Osteoblast (primary cell): Measurements from ENCODE around the gene BGN. TPM values are rescaled to one million over a fixed set of nuclear protein-coding genes. Genes with fewer than 3 reads are reported as not detected.
A peak's percentile ranks its signal among the peaks of the same experiment; 100 is the strongest.

ENCODE experiments used
- DNase-seq: peaks from one replicate; pipeline ENCODE4 v3.0.0; 2011; ENCODE audit warnings: low spot score, mixed read lengths; ENCODE audit not compliant: insufficient read length; ENCODE audit errors: missing footprints
- H2AFZ ChIP-seq: 2 replicates; pipeline ENCODE4 v1.6.0; 2011; ENCODE audit warnings: mild to moderate bottlenecking, low read length
- H3K27ac ChIP-seq: 2 replicates; pipeline ENCODE4 v1.5.1; 2011; ENCODE audit warnings: mild to moderate bottlenecking, low read depth, low read length, moderate library complexity
- H3K27me3 ChIP-seq: 2 replicates; pipeline ENCODE4 v1.6.0; 2012; ENCODE audit warnings: mild to moderate bottlenecking, control low read depth, inconsistent platforms, low read length, moderate library complexity; ENCODE audit not compliant: insufficient read depth
- H3K36me3 ChIP-seq: 2 replicates; pipeline ENCODE4 v1.5.1; 2011; ENCODE audit warnings: mild to moderate bottlenecking, low read length, control low read depth, moderate library complexity; ENCODE audit not compliant: insufficient read depth
- H3K4me1 ChIP-seq: 2 replicates; pipeline ENCODE4 v1.5.1; 2011; ENCODE audit warnings: mild to moderate bottlenecking, low read length, control low read depth, moderate library complexity; ENCODE audit not compliant: insufficient read depth
- H3K4me2 ChIP-seq: 2 replicates; pipeline ENCODE4 v1.6.0; 2011; ENCODE audit warnings: mild to moderate bottlenecking, low read length; ENCODE audit not compliant: insufficient read depth
- H3K4me3 ChIP-seq: fragments of 200-600 bp; sonication (generic); 3 replicates; pipeline ENCODE4 v1.5.1; 2012; ENCODE audit warnings: mild to moderate bottlenecking, low read length, inconsistent platforms; ENCODE audit not compliant: insufficient read depth
- H3K79me2 ChIP-seq: 2 replicates; pipeline ENCODE4 v1.6.0; 2012; ENCODE audit warnings: mild to moderate bottlenecking, low read length, control low read depth, inconsistent platforms; ENCODE audit not compliant: insufficient read depth
- H3K9me3 ChIP-seq: 2 replicates; pipeline ENCODE4 v1.5.1; 2011; ENCODE audit warnings: low read depth, low read length, control low read depth
- H4K20me1 ChIP-seq: 2 replicates; pipeline ENCODE4 v1.6.0; 2012; ENCODE audit warnings: mild to moderate bottlenecking, low read length, control low read depth; ENCODE audit not compliant: insufficient read depth
- CTCF ChIP-seq: IDR thresholded peaks from 2 replicates; pipeline ENCODE4 v1.5.1; 2011; ENCODE audit warnings: mild to moderate bottlenecking, low read depth, low read length, moderate library complexity; ENCODE audit errors: extremely low read depth
- total RNA-seq: library from RNA; depleted of rRNA; stranded (reverse); fragments of >200 nt; gene quantifications from 2 replicates; pipeline ENCODE4 v1.2.3, GENCODE V29; 2012

BGN gene
- total RNA-seq, 1 donor = 139 TPM

- DNase-seq = no peak
- no peak for TF ChIP-seq CTCF
- Histone ChIP-seq H3K9me3 (no peaks in the 10 kb centered on the region), H3K4me3 (no peak overlapping the region), H3K27me3 (no peaks in the 10 kb centered on the region), H2AFZ (no peak overlapping the region), H4K20me1 (no peaks in the 10 kb centered on the region), H3K27ac (no peak overlapping the region), H3K79me2 (no peaks in the 10 kb centered on the region), H3K4me2 (no peak overlapping the region), H3K4me1 (no peaks in the 10 kb centered on the region), H3K36me3 (no peaks in the 10 kb centered on the region)
Measured at GRCh38 chrX:153537526-153538295, 42.9 kb downstream of the BGN start.

GRCh38 chrX:153538424-153538823 is 43.6 kb downstream of the BGN start:
- Histone ChIP-seq H4K20me1 (no peaks in the 10 kb centered on the region), H3K9me3 (no peaks in the 10 kb centered on the region), H3K27me3 (no peaks in the 10 kb centered on the region), H3K27ac (no peak overlapping the region), H3K79me2 (no peaks in the 10 kb centered on the region), H3K4me2 (no peak overlapping the region), H3K36me3 (no peaks in the 10 kb centered on the region), H3K4me3 (no peak overlapping the region), H3K4me1 (no peaks in the 10 kb centered on the region), H2AFZ (no peak overlapping the region)
- no peak for DNase-seq
- TF ChIP-seq CTCF = no peak

- no peak overlapping the region for H3K27ac ChIP-seq
Measured at GRCh38 chrX:153539171-153539978, 44.6 kb downstream of the BGN start.

More at GRCh38 chrX:153539171-153539978, 44.6 kb downstream of the BGN start:
- H3K4me2 ChIP-seq = no peak overlapping the region
- peak; percentile 97 for DNase-seq
- H3K27me3 ChIP-seq = no peaks in the 10 kb centered on the region
- no peaks in the 10 kb centered on the region for H3K79me2 ChIP-seq
- H2AFZ ChIP-seq = no peak overlapping the region
- no peaks in the 10 kb centered on the region for H4K20me1 ChIP-seq
- H3K4me1 ChIP-seq = no peaks in the 10 kb centered on the region
- H3K4me3 ChIP-seq = no peak overlapping the region
- no peaks in the 10 kb centered on the region for H3K9me3 ChIP-seq
- no peaks in the 10 kb centered on the region for H3K36me3 ChIP-seq
- peak; percentile 89 for TF ChIP-seq CTCF
